ENCODE results near the gene CAMKK1.

CAMKK1 gene

DNA sequence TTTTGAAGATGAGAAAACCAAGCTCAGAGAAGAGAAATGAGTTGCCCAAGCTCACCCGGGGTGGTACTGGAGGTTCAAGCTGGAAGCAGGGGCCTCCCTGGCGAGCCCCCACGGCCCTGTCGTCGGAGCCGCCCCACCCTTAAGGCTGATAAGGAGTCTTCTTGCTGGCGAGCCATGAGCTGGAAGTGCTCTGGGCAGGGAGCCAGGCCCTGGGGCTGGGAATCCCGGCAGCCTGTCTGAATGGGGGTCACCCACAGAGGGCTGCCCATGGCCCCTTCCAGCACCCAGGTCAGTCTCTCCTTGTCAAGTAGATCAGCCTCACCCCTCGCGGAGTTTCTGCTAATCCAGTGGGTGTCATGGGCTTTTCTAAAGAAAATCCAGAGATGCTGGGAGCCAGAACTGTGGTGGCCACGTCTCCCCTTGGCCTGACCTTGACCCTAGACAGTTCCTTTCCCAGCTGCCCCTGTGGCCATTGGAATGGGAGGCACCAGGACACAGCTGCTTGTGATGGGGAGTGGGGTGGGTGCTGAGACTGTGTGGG, 24.6 kb upstream of the CAMKK1 start:
- no peak overlapping the region for H3K4me2 ChIP-seq (ENCODE audit: insufficient read depth, low read length)
- H3K27ac ChIP-seq (ENCODE audit: low read length) = no peak overlapping the region; the same call in 1 of the 2 replicates
- H3K9me3 ChIP-seq (ENCODE audit: insufficient read depth, low read length, severe bottlenecking) = no peaks in the 10 kb centered on the region
- no peak overlapping the region for H3K4me3 ChIP-seq (ENCODE audit: low read depth in 1 of 2, low read length in 2 of 2)
- ATAC-seq (ENCODE audit: insufficient read depth, low read depth) (no peak), DNase-seq (no peak)
- H4K20me1 ChIP-seq (ENCODE audit: insufficient read depth, low read length) = no peaks in the 10 kb centered on the region
- no peak overlapping the region for H3K9ac ChIP-seq (ENCODE audit: low read depth, low read length)
- no peaks in the 10 kb centered on the region for H3K36me3 ChIP-seq (ENCODE audit: insufficient read depth, low read length)
- H3K27me3 ChIP-seq (ENCODE audit: insufficient read depth, low read length, poor library complexity) = no peaks in the 10 kb centered on the region
- TF ChIP-seq EZH2 (IDR thresholded peaks at IDR 0.05; ENCODE audit: borderline replicate concordance, low read depth, low read length, severe bottlenecking) = no peak
- TF ChIP-seq, protein P1, sequence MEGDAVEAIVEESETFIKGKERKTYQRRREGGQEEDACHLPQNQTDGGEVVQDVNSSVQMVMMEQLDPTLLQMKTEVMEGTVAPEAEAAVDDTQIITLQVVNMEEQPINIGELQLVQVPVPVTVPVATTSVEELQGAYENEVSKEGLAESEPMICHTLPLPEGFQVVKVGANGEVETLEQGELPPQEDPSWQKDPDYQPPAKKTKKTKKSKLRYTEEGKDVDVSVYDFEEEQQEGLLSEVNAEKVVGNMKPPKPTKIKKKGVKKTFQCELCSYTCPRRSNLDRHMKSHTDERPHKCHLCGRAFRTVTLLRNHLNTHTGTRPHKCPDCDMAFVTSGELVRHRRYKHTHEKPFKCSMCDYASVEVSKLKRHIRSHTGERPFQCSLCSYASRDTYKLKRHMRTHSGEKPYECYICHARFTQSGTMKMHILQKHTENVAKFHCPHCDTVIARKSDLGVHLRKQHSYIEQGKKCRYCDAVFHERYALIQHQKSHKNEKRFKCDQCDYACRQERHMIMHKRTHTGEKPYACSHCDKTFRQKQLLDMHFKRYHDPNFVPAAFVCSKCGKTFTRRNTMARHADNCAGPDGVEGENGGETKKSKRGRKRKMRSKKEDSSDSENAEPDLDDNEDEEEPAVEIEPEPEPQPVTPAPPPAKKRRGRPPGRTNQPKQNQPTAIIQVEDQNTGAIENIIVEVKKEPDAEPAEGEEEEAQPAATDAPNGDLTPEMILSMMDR (IDR thresholded peaks at IDR 0.05; ENCODE audit: borderline replicate concordance, extremely low read depth, low read length, poor library complexity, severe bottlenecking) = no peak
- H3K4me1 ChIP-seq (ENCODE audit: insufficient read depth, low read length) = peaks cover 25% of the 10 kb centered on the region
- H3K79me2 ChIP-seq (ENCODE audit: insufficient read depth, low read length) = no peaks in the 10 kb centered on the region
- no peak overlapping the region for H2AFZ ChIP-seq (ENCODE audit: low read depth, low read length)

DNA sequence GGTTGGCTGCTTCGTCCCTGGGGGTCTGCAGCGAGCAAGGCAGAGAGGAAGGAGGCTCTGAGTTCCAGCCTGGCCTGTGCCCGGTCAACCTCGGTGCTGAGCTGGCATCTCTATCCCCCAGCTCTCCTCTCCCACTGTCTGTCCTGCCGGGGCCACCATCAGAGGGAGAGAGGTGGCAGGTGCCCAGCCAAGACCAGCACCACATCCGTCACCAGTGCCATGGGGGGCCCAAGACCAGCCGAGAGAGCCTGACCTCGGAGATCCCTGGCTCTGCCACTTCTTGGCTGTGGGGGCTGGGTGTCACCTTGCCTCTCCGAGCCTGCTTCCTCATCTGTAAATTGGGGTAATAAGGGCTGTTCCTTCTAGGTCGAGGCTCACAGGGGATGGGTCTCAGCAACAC, 24.0 kb upstream of the CAMKK1 start:
- DNase-seq = no peak

DNA sequence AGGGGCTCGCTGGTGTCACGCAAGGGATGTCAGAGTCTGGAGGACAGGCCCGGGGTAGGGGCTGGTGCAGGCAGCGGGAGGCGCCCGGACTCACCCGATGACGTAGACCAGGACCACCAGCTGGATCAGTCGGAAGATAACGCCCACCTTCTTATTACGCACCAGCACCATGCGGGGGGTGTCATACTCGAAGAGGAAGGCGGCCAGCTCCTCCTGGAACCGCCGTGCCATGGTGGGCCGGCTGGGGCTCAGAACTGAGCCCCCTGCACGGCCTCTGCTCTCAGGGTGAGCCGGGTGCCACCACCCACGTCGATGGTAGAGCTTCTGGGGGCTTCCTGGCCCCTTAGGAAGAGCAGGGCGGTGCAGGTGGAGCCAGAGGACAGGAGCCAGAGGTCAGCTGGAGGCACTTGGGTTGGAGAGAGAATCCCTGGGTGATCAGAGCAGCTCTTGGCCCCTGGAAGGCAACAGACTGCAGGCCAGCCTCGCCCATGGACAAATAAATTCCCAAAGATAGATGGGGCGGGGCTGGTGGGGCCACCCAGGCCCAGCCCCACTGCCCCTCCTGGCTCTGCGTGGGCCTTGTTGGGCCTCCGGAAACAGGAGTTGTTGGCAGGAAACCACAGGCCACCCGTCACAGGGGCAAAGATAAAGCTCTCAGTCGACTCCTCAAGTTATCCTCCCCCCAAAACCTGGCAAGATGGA, 23.3 kb upstream of the CAMKK1 start, which contains the start of gene P2RX1:
P2RX1 (minus strand) TSS at position 471 of the 702 bp plus-strand sequence; CDS start at position 231, 240 bp downstream.
- no peaks in the 10 kb centered on the region for H4K20me1 ChIP-seq (ENCODE audit: insufficient read depth, low read length)
- H3K4me1 ChIP-seq (ENCODE audit: insufficient read depth, low read length) = peaks cover 34% of the 10 kb centered on the region
- H3K27me3 ChIP-seq (ENCODE audit: insufficient read depth, low read length, poor library complexity) = no peaks in the 10 kb centered on the region
- H3K9me3 ChIP-seq (ENCODE audit: insufficient read depth, low read length, severe bottlenecking) = no peaks in the 10 kb centered on the region
- no peak within 1 kb of the TSS; the same call in 1 of the 2 replicates for H3K27ac ChIP-seq (ENCODE audit: low read length)
- H2AFZ ChIP-seq (ENCODE audit: low read depth, low read length) = no peak within 1 kb of the TSS
- no peak within 1 kb of the TSS for H3K9ac ChIP-seq (ENCODE audit: low read depth, low read length)
- ATAC-seq (ENCODE audit: insufficient read depth, low read depth) = peak; percentile 63
- no peak within 1 kb of the TSS for H3K4me2 ChIP-seq (ENCODE audit: insufficient read depth, low read length)
- H3K36me3 ChIP-seq (ENCODE audit: insufficient read depth, low read length) = no peaks in the 10 kb centered on the region
- H3K79me2 ChIP-seq (ENCODE audit: insufficient read depth, low read length) = no peaks in the 10 kb centered on the region
- TF ChIP-seq, protein P1 (IDR thresholded peaks at IDR 0.05; ENCODE audit: borderline replicate concordance, extremely low read depth, low read length, poor library complexity, severe bottlenecking) = no peak
- TF ChIP-seq EZH2 (IDR thresholded peaks at IDR 0.05; ENCODE audit: borderline replicate concordance, low read depth, low read length, severe bottlenecking) = no peak
- no peak within 1 kb of the TSS for H3K4me3 ChIP-seq (ENCODE audit: low read depth in 1 of 2, low read length in 2 of 2)
- DNase-seq = peak; percentile 73

More for the DNA sequence above, 24.0 kb upstream of the CAMKK1 start:
- H2AFZ ChIP-seq (ENCODE audit: low read depth, low read length) = no peak overlapping the region
- no peaks in the 10 kb centered on the region for H3K79me2 ChIP-seq (ENCODE audit: insufficient read depth, low read length)
- H3K36me3 ChIP-seq (ENCODE audit: insufficient read depth, low read length) = no peaks in the 10 kb centered on the region
- no peak overlapping the region for H3K9ac ChIP-seq (ENCODE audit: low read depth, low read length)
- H3K4me1 ChIP-seq (ENCODE audit: insufficient read depth, low read length) = peaks cover 27% of the 10 kb centered on the region
- ATAC-seq (ENCODE audit: insufficient read depth, low read depth) = no peak
- no peaks in the 10 kb centered on the region for H4K20me1 ChIP-seq (ENCODE audit: insufficient read depth, low read length)
- no peak overlapping the region; the same call in 1 of the 2 replicates for H3K27ac ChIP-seq (ENCODE audit: low read length)
- H3K27me3 ChIP-seq (ENCODE audit: insufficient read depth, low read length, poor library complexity) = no peaks in the 10 kb centered on the region
- TF ChIP-seq, protein P1 (IDR thresholded peaks at IDR 0.05; ENCODE audit: borderline replicate concordance, extremely low read depth, low read length, poor library complexity, severe bottlenecking) = no peak
- no peak for TF ChIP-seq EZH2 (IDR thresholded peaks at IDR 0.05; ENCODE audit: borderline replicate concordance, low read depth, low read length, severe bottlenecking)
- no peak overlapping the region for H3K4me2 ChIP-seq (ENCODE audit: insufficient read depth, low read length)
- H3K9me3 ChIP-seq (ENCODE audit: insufficient read depth, low read length, severe bottlenecking) = no peaks in the 10 kb centered on the region
- H3K4me3 ChIP-seq (ENCODE audit: low read depth in 1 of 2, low read length in 2 of 2) = no peak overlapping the region

Measured in DND-41 (cell line).